NCI-H1048 (cell line): Measurements from ENCODE around the gene MAPKAPK2.
"Not testable (repeated sequence)": the region's sequence is repeated elsewhere in the genome, so short reads cannot be mapped to it uniquely, and the experiment has no call there.

Source experiments
- DNase-seq: peaks from one replicate; lab custom pipeline; 2025; lab: John Stamatoyannopoulos, UW

The MAPKAPK2 gene

DNA sequence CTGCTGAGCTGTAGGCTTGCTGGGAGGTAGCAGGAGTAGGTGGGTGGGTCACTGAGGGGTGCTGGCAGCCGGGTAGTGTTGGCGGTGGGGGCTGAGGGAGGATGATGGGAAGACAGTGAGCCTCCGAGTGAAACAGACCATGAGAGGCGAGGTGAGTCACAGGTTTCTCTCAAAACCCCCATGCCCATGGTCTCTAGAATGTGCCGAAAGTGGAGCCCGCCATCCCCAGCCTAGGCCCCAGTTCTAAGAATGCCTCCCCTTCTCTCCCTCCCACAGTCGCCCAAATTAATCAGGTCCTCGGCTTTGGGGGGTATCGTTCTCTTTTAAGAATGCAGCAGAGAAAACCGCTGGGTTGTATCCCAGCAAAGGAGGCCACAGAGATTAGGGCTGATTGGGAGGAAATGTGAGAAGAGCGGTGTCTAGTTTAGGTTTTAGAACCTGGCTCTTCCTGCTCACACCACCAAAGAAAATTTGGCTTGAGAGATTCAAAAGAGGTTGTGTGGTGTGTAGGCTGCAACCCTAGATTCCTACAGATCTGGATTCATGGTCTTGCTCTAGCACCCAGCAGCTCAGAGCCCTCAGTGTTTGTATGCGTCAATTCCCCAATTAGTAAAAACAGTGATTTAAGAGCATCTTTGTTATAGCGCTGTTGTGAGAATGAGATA, 58.1 kb downstream of the MAPKAPK2 start:
- DNase-seq = no peak

DNA sequence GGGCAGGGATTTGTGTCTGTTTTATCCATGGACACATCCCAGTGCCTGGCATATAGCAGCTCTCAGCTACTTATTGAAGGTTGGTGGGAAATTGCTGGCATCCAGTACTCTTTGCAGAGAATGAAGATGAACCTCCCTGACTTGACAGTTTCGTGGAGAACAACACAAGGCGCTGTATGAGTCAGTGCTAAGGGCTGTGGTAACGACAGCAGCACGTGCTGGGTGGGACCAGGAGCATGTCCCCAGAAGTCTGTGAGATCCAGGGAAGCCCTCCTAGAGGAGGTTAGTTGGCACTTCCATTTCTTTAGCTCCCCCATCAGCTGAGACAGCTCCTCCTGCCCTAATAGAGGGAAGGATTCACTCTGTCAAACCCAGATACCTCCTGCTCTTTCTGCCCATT, 60.0 kb downstream of the MAPKAPK2 start:
- DNase-seq = no peak

DNA sequence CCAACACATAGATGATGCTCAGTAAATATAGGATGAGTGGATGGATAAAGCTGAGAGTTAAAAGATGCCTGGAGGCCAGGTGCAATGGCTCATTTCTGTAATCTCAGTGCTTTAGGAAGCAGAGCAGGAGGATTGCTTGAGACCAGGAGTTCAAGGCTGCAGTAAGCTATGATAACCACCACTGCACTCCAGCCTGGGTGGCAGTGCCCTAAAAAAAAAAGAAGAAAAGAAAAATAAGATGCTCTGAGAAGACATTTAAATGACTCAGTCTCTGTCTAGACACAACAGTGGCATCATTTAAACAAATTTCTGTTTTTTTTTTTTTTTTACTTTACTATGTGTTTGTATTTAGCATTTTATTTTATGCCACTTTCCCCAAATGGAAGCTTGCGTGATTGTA, 60.6 kb downstream of the MAPKAPK2 start:
- no peak for DNase-seq

DNA sequence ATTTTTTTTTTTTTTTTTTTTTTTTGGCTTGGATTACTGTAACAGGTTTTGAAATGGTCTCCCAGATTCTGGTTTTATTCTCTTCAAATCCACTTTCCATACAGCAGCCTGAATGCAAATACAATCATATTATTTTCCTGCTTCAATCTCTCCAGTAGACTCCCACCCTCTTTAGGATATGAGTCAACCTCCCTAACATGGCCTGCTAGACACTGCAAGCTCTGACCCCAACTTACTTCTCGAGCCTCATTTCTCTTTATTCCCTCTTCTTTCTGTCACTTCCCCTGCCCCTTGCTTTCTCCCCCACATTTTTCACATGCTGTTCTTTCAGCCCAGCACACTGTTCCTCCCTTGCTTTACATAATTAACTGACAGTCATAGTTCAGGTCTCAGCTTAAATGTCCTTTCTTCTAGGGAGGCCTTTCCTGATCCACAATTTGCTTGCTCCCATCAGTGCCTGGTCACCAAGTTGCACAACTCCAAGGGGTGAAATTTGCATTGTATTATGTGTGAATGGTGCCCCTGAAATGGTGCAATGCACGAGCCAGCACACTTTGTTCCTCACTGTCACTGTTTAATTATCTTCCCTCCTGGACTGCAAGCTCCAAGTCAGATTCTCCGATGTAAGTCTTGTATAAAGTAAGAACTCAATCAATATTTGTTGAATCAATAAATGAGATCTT, 63.8 kb downstream of the MAPKAPK2 start:
- DNase-seq = no peak

DNA sequence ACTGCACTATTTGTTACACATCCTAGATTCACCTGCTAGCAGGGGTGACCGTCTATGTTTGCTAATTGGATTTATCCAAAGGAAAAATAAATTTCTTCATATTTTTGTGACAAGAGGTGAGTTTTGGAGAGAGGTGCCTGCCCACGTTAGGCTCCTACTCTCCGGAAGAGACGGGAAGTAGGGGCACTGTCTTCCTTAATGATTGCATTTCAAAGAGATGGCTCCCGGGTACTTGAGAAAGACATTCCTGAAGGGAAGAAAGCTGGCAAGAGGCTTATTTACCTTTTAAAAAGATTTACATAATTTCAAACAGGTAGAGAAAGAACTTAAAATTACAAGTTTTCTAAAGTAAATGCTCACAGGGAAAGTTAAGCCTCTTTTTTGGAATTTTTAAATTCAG, 67.2 kb downstream of the MAPKAPK2 start:
- DNase-seq = no peak

DNA sequence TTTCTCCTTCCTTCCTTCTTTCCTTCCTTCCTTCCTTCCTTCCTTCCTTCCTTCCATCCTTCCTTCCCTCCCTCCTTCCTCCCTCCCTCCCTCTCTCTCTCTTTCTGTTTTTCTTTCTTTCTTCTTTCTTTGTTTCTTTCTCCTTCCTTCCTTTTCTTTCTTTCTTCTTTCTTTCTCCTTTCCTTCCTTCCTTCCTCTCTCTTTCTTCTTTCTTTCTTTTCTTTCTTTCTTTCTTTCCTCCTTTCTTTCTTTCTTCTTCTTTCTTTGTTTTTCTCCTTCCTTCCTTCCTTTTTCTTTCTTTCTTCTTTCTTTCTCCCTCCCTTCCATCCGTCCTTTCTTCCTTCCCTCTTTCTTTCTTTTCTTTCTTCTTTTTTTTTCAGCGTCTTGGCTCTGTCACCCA, 67.8 kb downstream of the MAPKAPK2 start:
- no peak for DNase-seq

DNA sequence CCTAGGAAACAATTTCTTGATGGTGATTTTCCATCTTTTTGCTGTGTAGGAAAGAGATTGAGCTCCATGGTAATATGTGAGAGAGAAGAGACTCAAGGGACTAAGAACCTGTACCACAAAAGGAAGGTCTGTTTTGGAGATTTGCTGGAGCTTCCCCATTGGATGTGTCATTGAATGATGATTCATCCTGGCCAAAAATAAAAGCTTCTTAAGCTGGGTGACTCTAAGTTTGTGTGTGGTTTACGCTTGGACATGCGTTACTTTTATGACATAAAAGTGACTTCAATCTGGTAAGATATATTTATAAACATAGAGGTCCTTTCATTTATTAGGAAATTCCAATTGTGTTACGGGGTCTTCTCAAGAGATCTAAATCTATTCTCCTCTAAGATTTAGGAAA, 68.4 kb downstream of the MAPKAPK2 start:
- DNase-seq = no peak

DNA sequence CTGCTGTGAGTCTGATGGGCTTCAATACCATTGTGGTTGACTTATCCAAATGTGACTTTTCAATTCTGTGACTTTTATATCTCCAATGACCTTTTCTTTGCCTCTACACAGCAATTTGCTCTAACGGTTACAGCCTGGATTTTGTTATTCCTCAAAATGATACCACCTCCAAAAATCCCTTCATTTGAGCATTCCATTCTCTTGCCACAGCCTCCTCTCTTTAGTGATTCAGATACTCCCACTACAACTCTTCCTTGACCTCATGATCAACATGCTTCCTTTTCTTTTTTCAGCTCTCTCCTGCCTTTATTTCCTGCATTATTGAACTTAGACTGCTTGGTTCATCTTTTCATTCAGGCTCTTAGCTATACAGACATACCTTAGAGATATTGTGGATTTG, 69.3 kb downstream of the MAPKAPK2 start:
- DNase-seq = no peak

DNA sequence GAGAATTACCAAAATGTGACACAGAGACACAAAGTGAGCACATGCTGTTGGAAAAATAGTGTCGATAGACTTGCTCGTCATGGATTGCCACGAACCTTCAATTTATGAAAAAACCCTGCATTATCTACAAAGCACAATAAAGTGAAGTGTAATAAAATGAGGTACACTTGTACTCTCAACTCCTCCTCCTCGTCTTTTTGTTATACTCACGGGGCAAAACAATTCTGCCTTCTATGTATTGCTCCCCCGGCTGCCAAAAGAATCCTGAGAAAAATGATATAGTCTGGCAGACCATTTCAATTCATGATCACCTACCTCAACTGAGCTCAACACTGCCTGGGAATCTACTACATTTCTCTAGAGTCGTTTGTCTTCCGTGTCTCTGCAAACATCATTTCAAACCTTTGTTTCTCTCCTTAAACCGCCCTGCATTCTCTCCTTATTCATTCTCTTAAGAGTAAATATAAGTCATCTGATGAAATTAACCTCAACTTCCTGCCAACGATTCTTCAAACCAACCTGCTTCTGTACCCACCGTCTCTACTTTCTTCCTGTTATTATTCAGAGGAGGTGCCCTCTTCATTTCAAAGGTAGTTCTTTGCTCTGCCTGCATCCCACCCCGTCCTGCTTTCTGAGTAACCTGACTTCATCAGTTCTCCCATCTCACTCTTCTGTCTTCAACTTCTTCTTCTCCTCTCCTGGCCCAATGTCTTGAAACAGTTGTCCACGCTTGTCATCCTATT, 73.0 kb downstream of the MAPKAPK2 start:
- no peak for DNase-seq

DNA sequence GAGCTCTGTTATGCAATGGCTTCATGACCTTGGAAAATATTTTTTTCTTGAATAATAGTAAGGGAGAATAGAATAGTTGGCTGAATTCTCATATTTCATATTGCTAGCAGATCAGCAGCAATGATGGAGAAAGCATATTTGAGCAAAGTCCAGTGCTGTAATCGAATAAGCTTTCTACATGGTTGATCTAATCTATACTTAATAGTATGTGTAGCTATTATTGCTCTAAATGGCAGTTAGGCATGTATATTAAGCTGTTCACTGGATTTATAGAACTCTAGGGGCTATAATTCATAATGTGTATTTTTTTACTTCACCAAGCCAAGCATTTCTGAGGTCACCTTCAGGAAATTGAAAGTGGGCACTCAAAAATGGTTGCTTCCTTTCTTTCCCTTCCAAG, 75.9 kb downstream of the MAPKAPK2 start:
- DNase-seq = no peak

DNA sequence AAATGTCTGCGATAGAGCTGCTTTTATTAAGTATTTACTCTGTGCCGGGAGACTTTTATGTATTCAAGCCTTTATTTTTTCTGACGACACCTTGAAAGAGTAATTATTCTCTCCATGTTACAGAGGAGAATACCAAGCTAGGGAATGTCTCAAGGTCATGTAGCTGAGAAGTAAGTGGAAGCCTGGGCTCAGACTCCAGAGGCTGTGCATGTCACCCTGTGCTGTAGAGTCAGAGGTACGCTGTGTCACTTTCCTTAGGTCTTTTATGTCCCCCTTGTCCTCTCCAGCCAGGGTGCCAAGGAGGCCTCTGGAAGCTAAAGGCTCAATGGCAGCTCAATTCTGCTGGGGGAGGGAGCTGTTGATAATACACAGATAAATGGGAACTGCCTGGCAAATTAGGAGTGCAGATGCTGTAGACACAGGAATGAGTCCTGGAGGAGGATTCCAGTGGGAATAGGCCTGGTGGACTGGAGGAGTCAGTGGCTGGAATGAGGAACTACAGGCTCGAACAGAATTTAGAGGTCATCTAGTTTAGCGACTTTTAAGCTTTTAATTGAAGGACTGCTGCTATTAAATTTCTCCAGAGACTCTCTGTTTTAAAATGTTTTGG, 76.6 kb downstream of the MAPKAPK2 start:
- DNase-seq = no peak

DNA sequence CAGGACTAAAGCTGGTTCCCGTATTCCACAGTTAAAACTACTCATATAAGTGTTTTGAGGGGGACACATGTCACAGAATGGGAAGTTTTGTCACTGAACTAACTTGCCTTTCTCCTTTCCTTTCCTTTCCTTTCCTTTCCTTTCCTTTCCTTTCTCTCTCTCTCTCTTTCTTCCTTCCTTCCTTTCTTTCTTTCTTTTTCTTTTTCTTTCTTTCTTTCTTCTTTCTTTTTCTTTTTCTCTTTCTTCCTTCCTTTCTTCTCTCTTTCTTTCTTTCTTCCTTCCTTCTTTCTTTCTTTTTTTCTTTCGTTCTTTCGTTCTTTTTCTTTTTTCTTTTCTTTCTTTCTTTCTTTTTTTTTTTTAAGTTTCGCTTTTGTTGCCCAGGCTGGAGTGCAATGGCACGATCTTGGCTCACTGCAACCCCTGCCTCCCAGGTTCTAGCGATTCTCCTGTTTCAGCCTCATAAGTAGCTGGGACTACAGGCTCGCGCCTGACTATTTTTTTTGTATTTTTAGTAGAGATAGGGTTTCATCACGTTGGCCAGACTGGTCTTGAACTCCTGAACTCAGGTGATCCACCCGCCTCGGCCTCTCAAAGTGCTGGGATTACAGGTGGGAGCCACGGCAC, 78.1 kb downstream of the MAPKAPK2 start:
- DNase-seq = not testable (repeated sequence)

DNA sequence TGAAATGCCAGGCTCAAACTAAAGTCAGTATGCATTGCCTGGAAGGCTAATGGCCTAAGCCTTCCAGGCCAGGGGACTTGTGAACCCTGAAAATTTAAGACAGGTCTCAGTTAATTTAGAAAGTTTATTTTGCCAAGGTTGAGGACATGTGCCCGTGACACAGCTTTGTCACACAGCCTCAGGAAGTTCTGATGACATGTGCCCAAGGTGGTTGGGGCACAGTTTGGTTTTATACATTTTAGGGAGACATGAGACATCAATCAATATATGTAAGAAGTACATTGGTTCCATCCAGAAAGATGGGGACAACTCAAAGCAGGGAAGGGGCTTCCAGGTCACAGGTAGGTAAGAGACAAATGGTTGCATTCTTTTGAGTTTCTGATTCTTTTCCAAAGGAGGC, 81.1 kb downstream of the MAPKAPK2 start:
- DNase-seq = not testable (repeated sequence)

DNA sequence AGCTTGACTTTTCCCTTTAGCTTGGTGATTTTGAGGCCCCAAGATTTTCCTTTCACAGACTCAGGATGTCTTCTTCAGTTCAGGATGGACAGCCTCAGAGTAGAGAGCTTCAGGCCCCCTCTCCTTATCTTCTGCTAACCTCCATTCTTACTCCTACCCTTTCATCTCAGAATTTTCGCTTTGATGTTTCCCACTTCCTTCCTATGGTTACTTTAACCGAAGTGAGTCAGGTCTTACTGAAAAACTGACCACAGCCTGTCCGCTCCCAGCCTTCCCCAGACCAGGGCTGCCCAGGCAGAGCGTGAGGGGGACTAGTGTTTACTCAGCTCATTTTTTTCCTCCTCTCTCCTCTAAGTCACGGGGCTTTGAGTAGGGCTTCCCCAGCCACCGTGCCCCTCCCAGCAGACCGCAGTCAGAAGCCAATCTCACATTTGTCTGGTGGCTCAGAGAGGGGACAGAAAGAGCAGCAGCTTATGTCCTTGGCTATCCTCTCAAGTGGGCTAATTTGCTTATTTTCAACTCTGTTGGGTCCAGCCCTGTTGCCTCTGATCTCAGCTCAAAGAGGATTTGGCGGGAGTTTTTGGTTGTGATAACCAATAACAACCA, 81.6 kb downstream of the MAPKAPK2 start:
- DNase-seq = no peak

DNA sequence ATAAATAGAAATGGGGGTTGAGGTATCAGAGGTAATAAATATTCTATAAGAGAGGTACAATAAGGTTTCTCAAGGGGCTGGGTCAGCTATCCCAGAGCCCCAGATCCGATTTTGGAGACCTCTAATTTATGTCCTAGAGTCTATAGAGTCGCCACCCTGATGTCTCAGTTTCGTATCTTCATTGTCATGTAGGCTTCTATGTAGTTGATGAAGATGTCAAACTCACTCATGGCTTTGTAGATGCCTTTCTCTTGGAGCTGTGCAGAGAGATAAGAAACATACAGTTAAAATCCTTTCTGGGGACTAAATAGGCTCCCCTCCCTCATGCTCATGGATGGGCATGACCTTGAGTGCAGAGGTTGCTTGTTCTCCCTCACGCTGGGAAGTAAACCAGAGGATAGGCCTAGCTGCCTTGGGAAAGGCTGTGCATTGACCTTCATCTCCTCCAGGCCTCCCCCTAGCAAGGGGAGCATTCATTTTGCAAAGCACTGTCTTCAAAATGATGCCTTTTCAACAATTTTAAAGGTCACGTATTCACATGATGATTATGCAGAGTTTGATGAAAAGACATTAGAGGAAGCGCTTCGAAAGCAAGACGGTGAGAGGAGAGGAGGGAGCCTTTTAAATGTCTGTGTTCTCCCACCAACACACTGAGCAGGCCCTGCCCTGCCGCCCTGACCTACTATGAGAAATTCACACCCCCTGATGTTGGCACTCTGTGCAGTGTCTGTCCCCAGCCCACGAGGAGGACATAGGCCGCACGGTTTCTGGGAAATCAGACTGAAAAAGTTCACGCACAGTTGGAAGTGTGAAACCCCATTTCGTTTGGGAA, 84.0 kb downstream of the MAPKAPK2 start:
- no peak for DNase-seq

DNA sequence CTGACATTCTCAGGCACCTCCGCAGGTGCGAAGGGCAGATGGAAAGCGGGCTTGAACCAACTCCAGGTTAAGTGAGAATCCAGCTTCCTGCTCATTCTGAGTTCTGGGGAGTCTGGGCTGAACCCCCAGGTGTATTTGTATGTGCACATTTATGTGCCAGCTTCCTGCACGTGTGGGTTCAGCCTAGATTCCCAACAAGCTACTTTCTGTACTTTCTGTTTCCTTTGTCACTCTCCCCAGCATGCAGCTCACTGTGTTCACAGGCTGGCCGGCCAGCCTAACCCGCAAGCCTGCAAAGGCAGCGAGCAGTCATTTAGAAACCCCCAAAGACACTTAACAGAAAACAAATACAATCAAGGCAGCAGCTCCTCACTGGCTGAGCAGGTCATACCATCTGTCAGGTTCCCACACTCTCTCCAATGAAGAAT, 84.6 kb downstream of the MAPKAPK2 start:
- DNase-seq = no peak

DNA sequence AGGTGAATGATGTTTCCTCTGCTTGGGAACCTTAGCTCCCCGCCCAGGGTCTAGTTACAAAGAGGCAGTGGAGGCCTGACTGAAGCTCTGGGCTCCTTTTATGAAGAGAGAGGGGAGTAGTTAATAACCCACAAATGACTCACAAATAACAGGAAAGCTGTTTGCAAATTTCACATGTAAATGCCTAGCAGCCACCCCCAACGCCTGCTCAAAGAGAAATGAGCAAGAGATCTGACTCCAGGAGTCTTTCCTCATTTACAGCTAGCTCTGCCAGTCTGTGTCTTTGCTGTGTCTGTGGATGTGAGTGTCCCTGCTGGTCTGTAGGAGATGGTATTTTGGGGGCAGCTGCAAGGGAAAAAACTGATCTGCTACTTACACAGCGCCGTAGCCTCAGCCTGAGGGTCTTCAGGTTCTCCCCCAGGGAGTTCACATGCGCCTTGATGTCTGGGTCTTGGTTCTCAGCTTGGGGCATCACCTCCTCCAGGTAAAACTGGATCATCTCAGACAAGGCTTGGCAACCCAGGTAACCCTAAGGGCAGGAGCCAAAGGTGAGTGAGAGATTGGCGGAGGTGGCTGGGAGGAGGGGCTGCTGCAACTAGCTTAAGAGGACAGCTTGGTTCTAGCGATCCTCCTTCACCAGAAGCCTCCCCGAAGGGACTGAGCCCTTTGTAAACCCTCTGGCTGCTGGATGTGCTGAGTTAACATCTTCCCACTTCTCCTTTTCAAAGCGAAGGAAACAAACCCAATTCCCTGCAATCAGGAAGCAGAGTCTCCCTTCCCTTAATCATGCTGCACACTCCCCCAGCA, 86.0 kb downstream of the MAPKAPK2 start, which contains the start of gene IL19:
Gene IL19 (plus strand): TSS at position 243 of the 807 bp plus-strand sequence. CDS start 65,890 bp downstream, outside the sequence.
- no peak for DNase-seq

DNA sequence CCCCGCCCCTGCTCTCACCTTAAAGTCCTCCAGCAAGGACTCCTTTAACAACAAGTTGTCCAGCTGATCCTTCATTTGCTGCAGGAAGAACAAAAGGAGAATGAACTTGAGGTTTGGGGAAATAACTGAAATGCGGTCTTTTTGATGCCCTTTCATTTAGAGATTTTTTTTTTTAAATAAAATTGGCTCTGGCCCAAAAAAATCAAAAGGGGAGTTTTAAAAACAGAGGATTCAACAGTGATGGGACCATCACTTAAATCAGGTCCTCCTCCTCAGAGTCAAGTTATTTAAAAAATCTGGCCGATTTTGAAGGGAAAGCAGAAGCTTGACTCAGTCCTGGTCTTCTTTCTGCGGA, 86.6 kb downstream of the MAPKAPK2 start:
- DNase-seq = no peak

DNA sequence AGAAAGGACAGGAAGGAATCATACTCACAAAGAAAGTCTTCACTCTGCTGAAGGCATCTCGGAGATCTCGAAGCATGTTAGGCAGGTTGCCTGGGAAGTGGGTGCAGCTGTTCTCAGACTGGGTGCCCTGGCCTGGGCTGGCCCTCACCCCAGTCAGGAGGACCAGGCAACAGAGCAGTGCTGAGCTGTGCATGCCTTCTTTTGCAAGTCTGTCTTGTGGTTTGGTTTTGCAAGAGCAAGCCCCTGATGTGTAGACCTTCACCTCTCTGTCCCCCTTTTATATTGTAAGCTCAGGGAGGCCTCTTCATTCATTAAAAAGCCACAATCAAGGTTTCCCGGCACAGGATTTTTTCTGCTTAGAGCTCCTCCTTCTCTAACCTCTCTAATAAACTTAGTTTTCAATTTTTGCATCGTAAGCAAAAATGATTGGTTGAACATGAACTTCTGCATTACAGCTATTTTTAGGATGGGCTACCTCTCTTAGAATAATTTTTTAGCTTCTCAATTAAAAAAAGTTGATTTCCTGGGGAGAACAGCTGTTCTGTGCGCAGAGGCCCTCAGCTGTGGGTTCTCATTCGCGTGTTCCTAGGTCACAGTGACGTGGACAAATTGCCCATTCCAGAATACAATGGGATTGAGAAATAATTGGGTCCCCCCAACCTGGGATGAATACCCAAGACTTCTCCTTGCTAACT, 87.7 kb downstream of the MAPKAPK2 start, which contains the start of gene IL10:
Gene IL10 (minus strand): TSS at position 252 of the 695 bp plus-strand sequence. CDS start 59 bp downstream, at position 193.
- no peak for DNase-seq
